ENCODE measurements around the gene ASPN. TPM values are rescaled to one million over a fixed set of nuclear protein-coding genes. Genes with fewer than 3 reads are reported as not detected.

ASPN gene
- total RNA-seq (10 to 100 TPM in 1 of 2 donors, 1 to 10 TPM in 1; 6.4 to 11.4 TPM), polyA plus RNA-seq (1 to 10 TPM; 6.6 to 7.2 TPM)

DNA sequence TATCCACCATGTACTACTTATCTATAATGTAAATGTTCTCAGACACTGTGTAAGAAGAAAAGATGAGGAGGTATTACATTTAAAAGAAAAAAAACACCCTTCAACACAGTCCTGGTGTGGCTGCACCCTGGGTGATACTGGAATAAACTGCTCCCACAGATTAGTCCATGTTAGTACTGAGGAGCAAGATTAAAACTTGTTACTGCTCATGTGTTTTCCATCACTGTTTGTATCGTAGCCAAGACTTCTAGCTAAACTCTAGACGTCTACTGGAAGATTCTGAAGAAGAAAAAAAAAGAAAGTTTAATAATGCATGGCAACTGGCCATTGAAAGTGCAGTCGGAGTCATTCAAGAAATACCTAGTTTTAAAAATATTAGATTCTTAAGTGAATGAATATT lies at the start of gene ASPN:
Gene ASPN, minus strand, starts transcription at position 178 of the 400 bp plus-strand sequence.
- Histone ChIP-seq H3K9me3 (ENCODE audit: control insufficient read depth in 4 of 4, low read length in 3 of 4) (no peaks in the 10 kb centered on the region), H3K36me3 (ENCODE audit: control insufficient read depth in 4 of 4, insufficient read depth in 3 of 4, low read depth in 1 of 4, low read length in 3 of 4) (no peaks in the 10 kb centered on the region), H3K27ac (ENCODE audit: low read depth in 1 of 2, low read length in 2 of 2) (no peak within 1 kb of the TSS), H3K9ac (ENCODE audit: low read depth in 1 of 2, low read length in 2 of 2) (no peak within 1 kb of the TSS), H3K4me3 (ENCODE audit: low read depth in 1 of 3, low read length in 3 of 3) (no peak within 1 kb of the TSS), H3K4me1 (ENCODE audit: control insufficient read depth in 4 of 4, insufficient read depth in 4 of 4, low read length in 3 of 4) (no peaks in the 10 kb centered on the region), H3K27me3 (ENCODE audit: control insufficient read depth in 4 of 4, insufficient read depth in 4 of 4, low read length in 3 of 4) (no peaks in the 10 kb centered on the region)
- TF ChIP-seq GABPA (IDR thresholded peaks at IDR 0.05 in 1 of 2, conservative IDR thresholded peaks at IDR 0.05 in 1 of 2): no peak
- TF ChIP-seq TAF1 (conservative IDR thresholded peaks at IDR 0.05): peak; percentile 24
- DNase-seq (ENCODE audit: low spot score): no peak
- WGBS: 86% methylated on average over 3 of the region's 3 CpGs

DNA sequence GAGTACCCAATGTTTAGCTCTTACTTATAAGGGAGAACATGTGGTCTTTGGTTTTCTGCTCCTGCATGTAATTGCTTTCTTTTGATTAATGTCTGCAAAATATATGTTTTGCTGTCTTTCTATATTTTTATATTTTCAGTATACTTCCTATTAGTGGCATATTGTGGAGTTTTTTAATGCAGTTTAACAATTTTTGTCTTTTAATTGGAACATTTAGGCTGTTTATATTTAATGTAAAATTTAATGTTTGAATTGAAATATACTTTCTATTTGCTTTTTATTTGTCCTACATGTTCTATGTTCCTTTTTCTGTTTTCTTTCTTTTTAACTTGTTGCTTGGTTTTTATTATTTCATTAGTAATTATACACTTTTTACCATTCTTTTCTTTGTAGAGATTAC lies 48.6 kb upstream of the ASPN start:
- Histone ChIP-seq H3K27ac (ENCODE audit: low read depth in 1 of 2, low read length in 2 of 2) (no peak overlapping the region), H3K36me3 (ENCODE audit: control insufficient read depth in 4 of 4, insufficient read depth in 3 of 4, low read depth in 1 of 4, low read length in 3 of 4) (no peaks in the 10 kb centered on the region), H3K9ac (ENCODE audit: low read depth in 1 of 2, low read length in 2 of 2) (no peak overlapping the region), H3K4me1 (ENCODE audit: control insufficient read depth in 4 of 4, insufficient read depth in 4 of 4, low read length in 3 of 4) (peaks cover 0 to 10% (median 5%) of the 10 kb centered on the region in 4 donors), H3K9me3 (ENCODE audit: control insufficient read depth in 4 of 4, low read length in 3 of 4) (no peaks in the 10 kb centered on the region), H3K27me3 (ENCODE audit: control insufficient read depth in 4 of 4, insufficient read depth in 4 of 4, low read length in 3 of 4) (no peaks in the 10 kb centered on the region), H3K4me3 (ENCODE audit: low read depth in 1 of 3, low read length in 3 of 3) (no peak overlapping the region)
- DNase-seq (ENCODE audit: low spot score): no peak
- TF ChIP-seq, protein P1, sequence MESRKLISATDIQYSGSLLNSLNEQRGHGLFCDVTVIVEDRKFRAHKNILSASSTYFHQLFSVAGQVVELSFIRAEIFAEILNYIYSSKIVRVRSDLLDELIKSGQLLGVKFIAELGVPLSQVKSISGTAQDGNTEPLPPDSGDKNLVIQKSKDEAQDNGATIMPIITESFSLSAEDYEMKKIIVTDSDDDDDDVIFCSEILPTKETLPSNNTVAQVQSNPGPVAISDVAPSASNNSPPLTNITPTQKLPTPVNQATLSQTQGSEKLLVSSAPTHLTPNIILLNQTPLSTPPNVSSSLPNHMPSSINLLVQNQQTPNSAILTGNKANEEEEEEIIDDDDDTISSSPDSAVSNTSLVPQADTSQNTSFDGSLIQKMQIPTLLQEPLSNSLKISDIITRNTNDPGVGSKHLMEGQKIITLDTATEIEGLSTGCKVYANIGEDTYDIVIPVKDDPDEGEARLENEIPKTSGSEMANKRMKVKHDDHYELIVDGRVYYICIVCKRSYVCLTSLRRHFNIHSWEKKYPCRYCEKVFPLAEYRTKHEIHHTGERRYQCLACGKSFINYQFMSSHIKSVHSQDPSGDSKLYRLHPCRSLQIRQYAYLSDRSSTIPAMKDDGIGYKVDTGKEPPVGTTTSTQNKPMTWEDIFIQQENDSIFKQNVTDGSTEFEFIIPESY (IDR thresholded peaks at IDR 0.05): no peak
- TF ChIP-seq, protein P2, sequence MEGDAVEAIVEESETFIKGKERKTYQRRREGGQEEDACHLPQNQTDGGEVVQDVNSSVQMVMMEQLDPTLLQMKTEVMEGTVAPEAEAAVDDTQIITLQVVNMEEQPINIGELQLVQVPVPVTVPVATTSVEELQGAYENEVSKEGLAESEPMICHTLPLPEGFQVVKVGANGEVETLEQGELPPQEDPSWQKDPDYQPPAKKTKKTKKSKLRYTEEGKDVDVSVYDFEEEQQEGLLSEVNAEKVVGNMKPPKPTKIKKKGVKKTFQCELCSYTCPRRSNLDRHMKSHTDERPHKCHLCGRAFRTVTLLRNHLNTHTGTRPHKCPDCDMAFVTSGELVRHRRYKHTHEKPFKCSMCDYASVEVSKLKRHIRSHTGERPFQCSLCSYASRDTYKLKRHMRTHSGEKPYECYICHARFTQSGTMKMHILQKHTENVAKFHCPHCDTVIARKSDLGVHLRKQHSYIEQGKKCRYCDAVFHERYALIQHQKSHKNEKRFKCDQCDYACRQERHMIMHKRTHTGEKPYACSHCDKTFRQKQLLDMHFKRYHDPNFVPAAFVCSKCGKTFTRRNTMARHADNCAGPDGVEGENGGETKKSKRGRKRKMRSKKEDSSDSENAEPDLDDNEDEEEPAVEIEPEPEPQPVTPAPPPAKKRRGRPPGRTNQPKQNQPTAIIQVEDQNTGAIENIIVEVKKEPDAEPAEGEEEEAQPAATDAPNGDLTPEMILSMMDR (IDR thresholded peaks at IDR 0.05; ENCODE audit: low read depth, low read length, missing input control): no peak
- no peak for TF ChIP-seq HNF4A (conservative IDR thresholded peaks at IDR 0.05)
- no peak for TF ChIP-seq GABPA (IDR thresholded peaks at IDR 0.05 in 1 of 2, conservative IDR thresholded peaks at IDR 0.05 in 1 of 2)
- TF ChIP-seq, protein P3, sequence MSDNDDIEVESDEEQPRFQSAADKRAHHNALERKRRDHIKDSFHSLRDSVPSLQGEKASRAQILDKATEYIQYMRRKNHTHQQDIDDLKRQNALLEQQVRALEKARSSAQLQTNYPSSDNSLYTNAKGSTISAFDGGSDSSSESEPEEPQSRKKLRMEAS (IDR thresholded peaks at IDR 0.05): no peak
- TF ChIP-seq NR2F2 (IDR thresholded peaks at IDR 0.05): no peak
- no peak for TF ChIP-seq TAF1 (conservative IDR thresholded peaks at IDR 0.05)
- TF ChIP-seq FOXA2 (IDR thresholded peaks at IDR 0.05): no peak
- TF ChIP-seq HNF4G (IDR thresholded peaks at IDR 0.05): no peak
- TF ChIP-seq RAD21 (IDR thresholded peaks at IDR 0.05): no peak
- no peak for TF ChIP-seq SP1 (IDR thresholded peaks at IDR 0.05)
- no peak for TF ChIP-seq FOXA1 (IDR thresholded peaks at IDR 0.05)
- TF ChIP-seq, protein P4, sequence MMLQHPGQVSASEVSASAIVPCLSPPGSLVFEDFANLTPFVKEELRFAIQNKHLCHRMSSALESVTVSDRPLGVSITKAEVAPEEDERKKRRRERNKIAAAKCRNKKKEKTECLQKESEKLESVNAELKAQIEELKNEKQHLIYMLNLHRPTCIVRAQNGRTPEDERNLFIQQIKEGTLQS (IDR thresholded peaks at IDR 0.05): no peak
- TF ChIP-seq, protein P5, sequence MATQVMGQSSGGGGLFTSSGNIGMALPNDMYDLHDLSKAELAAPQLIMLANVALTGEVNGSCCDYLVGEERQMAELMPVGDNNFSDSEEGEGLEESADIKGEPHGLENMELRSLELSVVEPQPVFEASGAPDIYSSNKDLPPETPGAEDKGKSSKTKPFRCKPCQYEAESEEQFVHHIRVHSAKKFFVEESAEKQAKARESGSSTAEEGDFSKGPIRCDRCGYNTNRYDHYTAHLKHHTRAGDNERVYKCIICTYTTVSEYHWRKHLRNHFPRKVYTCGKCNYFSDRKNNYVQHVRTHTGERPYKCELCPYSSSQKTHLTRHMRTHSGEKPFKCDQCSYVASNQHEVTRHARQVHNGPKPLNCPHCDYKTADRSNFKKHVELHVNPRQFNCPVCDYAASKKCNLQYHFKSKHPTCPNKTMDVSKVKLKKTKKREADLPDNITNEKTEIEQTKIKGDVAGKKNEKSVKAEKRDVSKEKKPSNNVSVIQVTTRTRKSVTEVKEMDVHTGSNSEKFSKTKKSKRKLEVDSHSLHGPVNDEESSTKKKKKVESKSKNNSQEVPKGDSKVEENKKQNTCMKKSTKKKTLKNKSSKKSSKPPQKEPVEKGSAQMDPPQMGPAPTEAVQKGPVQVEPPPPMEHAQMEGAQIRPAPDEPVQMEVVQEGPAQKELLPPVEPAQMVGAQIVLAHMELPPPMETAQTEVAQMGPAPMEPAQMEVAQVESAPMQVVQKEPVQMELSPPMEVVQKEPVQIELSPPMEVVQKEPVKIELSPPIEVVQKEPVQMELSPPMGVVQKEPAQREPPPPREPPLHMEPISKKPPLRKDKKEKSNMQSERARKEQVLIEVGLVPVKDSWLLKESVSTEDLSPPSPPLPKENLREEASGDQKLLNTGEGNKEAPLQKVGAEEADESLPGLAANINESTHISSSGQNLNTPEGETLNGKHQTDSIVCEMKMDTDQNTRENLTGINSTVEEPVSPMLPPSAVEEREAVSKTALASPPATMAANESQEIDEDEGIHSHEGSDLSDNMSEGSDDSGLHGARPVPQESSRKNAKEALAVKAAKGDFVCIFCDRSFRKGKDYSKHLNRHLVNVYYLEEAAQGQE (IDR thresholded peaks at IDR 0.05): no peak
- no peak for TF ChIP-seq EGR1 (IDR thresholded peaks at IDR 0.05; ENCODE audit: low read depth in 2 of 2)
- no peak for TF ChIP-seq RXRA (IDR thresholded peaks at IDR 0.05)
- no peak for TF ChIP-seq YY1 (IDR thresholded peaks at IDR 0.05)
- TF ChIP-seq JUND (IDR thresholded peaks at IDR 0.05): no peak

Data from liver (tissue), 9 donors.